Measurements from ENCODE around the gene PDE3A. TPM values are rescaled to one million over a fixed set of nuclear protein-coding genes. Genes with fewer than 3 reads are reported as not detected.

PDE3A gene
- total and polyA plus RNA-seq, 10 of the 15 experiments (the other 5 are each of a cell fraction or from before 2014, with no cell fraction given) = 0.01 to 2.6 (median 1.5) TPM

DNA sequence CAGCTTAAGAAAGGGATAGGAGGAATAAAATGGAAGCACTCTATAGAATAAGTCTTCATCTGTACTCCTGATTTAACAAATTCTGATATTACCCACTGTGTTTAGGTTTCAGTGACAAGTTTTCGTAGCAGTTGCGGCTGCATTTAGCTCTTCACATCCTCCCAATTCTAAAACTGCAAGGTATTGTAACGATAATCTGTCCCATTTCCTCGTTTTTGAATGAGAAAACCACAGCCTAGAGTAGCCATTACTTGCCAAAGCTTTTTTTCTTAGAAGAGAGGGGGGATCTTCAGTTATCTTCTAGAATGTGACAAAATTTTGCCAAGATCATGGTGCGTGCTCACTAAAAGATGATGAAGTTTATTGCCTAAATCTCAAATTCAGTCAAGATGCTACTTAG is 155.8 kb downstream of the PDE3A start:
- Histone ChIP-seq H3K4me3 (no peak overlapping the region), H3K27ac (ENCODE audit: control insufficient read depth, insufficient read depth) (no peak overlapping the region), H3K79me2 (ENCODE audit: control insufficient read depth, insufficient read depth, low read length) (no peaks in the 10 kb centered on the region), H4K20me1 (ENCODE audit: control insufficient read depth, insufficient read depth) (no peaks in the 10 kb centered on the region), H3K27me3 (replicated peaks in 1 of 2; ENCODE audit: control insufficient read depth in 2 of 2, insufficient read depth in 2 of 2, low read length in 1 of 2) (no peaks in the 10 kb centered on the region), H3K9ac (ENCODE audit: control insufficient read depth, insufficient read depth, low read length) (no peak overlapping the region), H3K36me3 (ENCODE audit: control insufficient read depth in 2 of 2, insufficient read depth in 2 of 2, low read length in 1 of 2) (no peaks in the 10 kb centered on the region), H3K9me3 (replicated peaks; ENCODE audit: control insufficient read depth, insufficient read depth, low read length) (no peaks in the 10 kb centered on the region), H3K4me2 (ENCODE audit: control insufficient read depth, insufficient read depth) (no peak overlapping the region), H3K4me1 (ENCODE audit: control insufficient read depth, insufficient read depth, low read length) (no peaks in the 10 kb centered on the region), H2AFZ (ENCODE audit: control insufficient read depth, low read depth, low read length) (no peak overlapping the region)
- DNase-seq (ENCODE audit: low read depth, low spot score) (no peak), FAIRE-seq (no peak), ATAC-seq (no peak)
- WGBS (ENCODE audit: insufficient coverage, insufficient replicate concordance, low lambda C conversion rate, missing lambda C conversion rate) = 44% methylated on average over 5 of the region's 5 CpGs
- ChIA-PET POLR2A (no interaction called here), RAD21 (ENCODE audit: unreplicated experiment) (no interaction called here), CTCF (no interaction called here), SMC1A (ENCODE audit: uncharacterized antibody, unreplicated experiment) (interaction anchor here (1.3 kb wide), 1 partner anchor 13 kb away, joined by 3 read pairs; no protein-coding TSS in a partner anchor)
- BruUV-seq (replicated peaks) = no TSS peak
- intact Hi-C loops (cut with micrococcal nuclease; ENCODE audit: unreplicated experiment) = no loop called here
- TF ChIP-seq ETV6 (conservative IDR thresholded peaks at IDR 0.05 in 1 of 2, IDR thresholded peaks at IDR 0.05 in 1 of 2; ENCODE audit: borderline replicate concordance in 1 of 2, low read depth in 1 of 2) (no peak), WRNIP1 (IDR thresholded peaks at IDR 0.05; ENCODE audit: borderline replicate concordance, low read depth, low read length) (no peak), NRF1 (conservative IDR thresholded peaks at IDR 0.05; ENCODE audit: low read depth, low read length) (no peak), SIX5 (IDR thresholded peaks at IDR 0.05; ENCODE audit: low read depth, low read length, severe bottlenecking) (no peak), SIN3A (IDR thresholded peaks at IDR 0.05; ENCODE audit: low read depth, low read length) (no peak), RBBP5 (conservative IDR thresholded peaks at IDR 0.05) (no peak), RFX5 (IDR thresholded peaks at IDR 0.05; ENCODE audit: low read depth, low read length) (no peak)
- in situ Hi-C loops (cut with MboI) = no loop called here

DNA sequence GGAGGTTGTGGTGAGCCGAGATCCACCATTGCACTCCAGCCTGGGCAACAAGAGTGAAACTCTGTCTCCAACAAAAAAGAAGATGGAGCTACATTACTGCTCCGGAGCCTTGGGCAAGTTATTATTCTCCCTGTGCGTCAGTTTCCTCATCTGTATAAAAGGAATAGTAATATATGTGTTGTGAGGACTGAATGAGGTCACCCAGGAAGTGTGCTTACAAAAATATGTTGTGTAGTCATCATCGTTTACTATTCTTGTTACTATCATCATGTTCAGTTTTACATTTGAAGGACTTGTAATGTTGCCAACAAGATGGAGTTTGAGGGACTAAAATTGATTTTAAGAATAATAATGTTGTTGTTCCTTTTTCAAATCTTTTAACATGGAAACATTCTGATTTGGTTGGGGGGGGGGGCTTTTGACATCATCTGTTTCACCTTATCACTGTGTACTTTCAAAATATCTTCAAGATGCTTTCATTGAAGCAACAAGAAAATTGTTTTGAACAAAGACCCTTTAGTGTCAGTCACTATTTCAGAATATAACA is 156.8 kb downstream of the PDE3A start:
- H3K79me2 ChIP-seq (ENCODE audit: control insufficient read depth, insufficient read depth, low read length) = no peaks in the 10 kb centered on the region
- POLR2A ChIA-PET = no interaction called here
- no TSS peak for BruUV-seq (replicated peaks)
- 21% methylated on average over 4 of the region's 4 CpGs for WGBS (ENCODE audit: insufficient coverage, insufficient replicate concordance, low lambda C conversion rate, missing lambda C conversion rate)
- no peaks in the 10 kb centered on the region for H3K27me3 ChIP-seq (replicated peaks in 1 of 2; ENCODE audit: control insufficient read depth in 2 of 2, insufficient read depth in 2 of 2, low read length in 1 of 2)
- no peaks in the 10 kb centered on the region for H3K4me1 ChIP-seq (ENCODE audit: control insufficient read depth, insufficient read depth, low read length)
- H3K4me3 ChIP-seq = no peak overlapping the region
- RAD21 ChIA-PET (ENCODE audit: unreplicated experiment) = no interaction called here
- CTCF ChIA-PET = no interaction called here
- no peaks in the 10 kb centered on the region for H3K9me3 ChIP-seq (replicated peaks; ENCODE audit: control insufficient read depth, insufficient read depth, low read length)
- H3K36me3 ChIP-seq (ENCODE audit: control insufficient read depth in 2 of 2, insufficient read depth in 2 of 2, low read length in 1 of 2) = no peaks in the 10 kb centered on the region
- H4K20me1 ChIP-seq (ENCODE audit: control insufficient read depth, insufficient read depth) = no peaks in the 10 kb centered on the region
- no peak overlapping the region for H2AFZ ChIP-seq (ENCODE audit: control insufficient read depth, low read depth, low read length)
- in situ Hi-C loops (cut with MboI) = no loop called here
- SMC1A ChIA-PET (ENCODE audit: uncharacterized antibody, unreplicated experiment) = no interaction called here
- ATAC-seq = no peak
- no peak overlapping the region for H3K27ac ChIP-seq (ENCODE audit: control insufficient read depth, insufficient read depth)
- FAIRE-seq = no peak
- H3K9ac ChIP-seq (ENCODE audit: control insufficient read depth, insufficient read depth, low read length) = no peak overlapping the region
- H3K4me2 ChIP-seq (ENCODE audit: control insufficient read depth, insufficient read depth) = no peak overlapping the region
- intact Hi-C loops (cut with micrococcal nuclease; ENCODE audit: unreplicated experiment) = no loop called here
- no peak for DNase-seq (ENCODE audit: low read depth, low spot score)
- no peak for TF ChIP-seq NBN (IDR thresholded peaks at IDR 0.05)
- no peak for TF ChIP-seq ESRRA (IDR thresholded peaks at IDR 0.05; ENCODE audit: low read length)
- TF ChIP-seq POU2F2 (IDR thresholded peaks at IDR 0.05; ENCODE audit: borderline replicate concordance, low read depth, low read length) = no peak
- no peak for TF ChIP-seq ETV6 (conservative IDR thresholded peaks at IDR 0.05 in 1 of 2, IDR thresholded peaks at IDR 0.05 in 1 of 2; ENCODE audit: borderline replicate concordance in 1 of 2, low read depth in 1 of 2)
- TF ChIP-seq CREM (IDR thresholded peaks at IDR 0.05; ENCODE audit: low read depth) = no peak
- no peak for TF ChIP-seq ZNF217 (IDR thresholded peaks at IDR 0.05)
- no peak for TF ChIP-seq BCL11A (IDR thresholded peaks at IDR 0.05; ENCODE audit: low read depth, low read length)
- TF ChIP-seq TAF1 (IDR thresholded peaks at IDR 0.05; ENCODE audit: borderline replicate concordance, low read depth, low read length) = no peak
- no peak for TF ChIP-seq PAX5 (IDR thresholded peaks at IDR 0.05; ENCODE audit: borderline replicate concordance, low read depth, low read length)
- no peak for TF ChIP-seq FOXK2 (IDR thresholded peaks at IDR 0.05)
- no peak for TF ChIP-seq MXI1 (IDR thresholded peaks at IDR 0.05; ENCODE audit: low read depth, low read length)
